Kidney glomerular epithelial cell (primary cell): ENCODE results near the gene CWC22.
"Not testable (repeated sequence)": the region's sequence is repeated elsewhere in the genome, so short reads cannot be mapped to it uniquely, and the experiment has no call there.

Experiments
- DNase-seq: peaks from one replicate; lab custom pipeline; 2025; lab: John Stamatoyannopoulos, UW

Gene CWC22

GRCh38 chr2:179950391-179950790 is 56.7 kb downstream of the CWC22 start:
- DNase-seq: no peak

GRCh38 chr2:179949438-179949837 is 57.7 kb downstream of the CWC22 start:
- DNase-seq: no peak

GRCh38 chr2:179948058-179948457 is 59.0 kb downstream of the CWC22 start:
- DNase-seq: no peak

GRCh38 chr2:179946810-179947615 is 60.1 kb downstream of the CWC22 start:
- DNase-seq: no peak

- no peak for DNase-seq
These were observed 60.8 kb downstream of the CWC22 start for GRCh38 chr2:179946346-179946745.

GRCh38 chr2:179939259-179939658 is 67.8 kb downstream of the CWC22 start:
- no peak for DNase-seq

- DNase-seq: no peak
These were observed 69.1 kb downstream of the CWC22 start for GRCh38 chr2:179938026-179938425.

- DNase-seq: peak; percentile 6
These were observed 70.4 kb downstream of the CWC22 start for GRCh38 chr2:179936654-179937053.

GRCh38 chr2:179936141-179936540 is 71.0 kb downstream of the CWC22 start:
- DNase-seq: no peak

- DNase-seq: no peak
These were observed 74.3 kb downstream of the CWC22 start for GRCh38 chr2:179932786-179933185.

- no peak for DNase-seq
These were observed 75.6 kb downstream of the CWC22 start for GRCh38 chr2:179931502-179931901.

- DNase-seq: not testable (repeated sequence)
These were observed 77.1 kb downstream of the CWC22 start for GRCh38 chr2:179929997-179930396.

- no peak for DNase-seq
These were observed 80.1 kb downstream of the CWC22 start for GRCh38 chr2:179927041-179927440.

GRCh38 chr2:179925713-179926112 is 81.4 kb downstream of the CWC22 start:
- DNase-seq: no peak

GRCh38 chr2:179917272-179917671 is 89.8 kb downstream of the CWC22 start:
- DNase-seq: no peak

- no peak for DNase-seq
These were observed 91.6 kb downstream of the CWC22 start for GRCh38 chr2:179915395-179915992.

- no peak for DNase-seq
These were observed 93.3 kb downstream of the CWC22 start for GRCh38 chr2:179913809-179914208.

GRCh38 chr2:179911569-179911968 is 95.5 kb downstream of the CWC22 start:
- no peak for DNase-seq

GRCh38 chr2:179910735-179911113 is 96.4 kb downstream of the CWC22 start:
- DNase-seq: no peak

GRCh38 chr2:179909845-179910734 is 97.0 kb downstream of the CWC22 start:
- DNase-seq: no peak

GRCh38 chr2:179900655-179901054 is 106.4 kb downstream of the CWC22 start:
- no peak for DNase-seq

- no peak for DNase-seq
These were observed 107.4 kb downstream of the CWC22 start for GRCh38 chr2:179899666-179900065.

- peak; percentile 11 for DNase-seq
These were observed 108.2 kb downstream of the CWC22 start for GRCh38 chr2:179898873-179899272.
